Astrocyte (in vitro differentiated cells and primary cell): Measurements from ENCODE around the gene LMCD1. TPM values are rescaled to one million over a fixed set of nuclear protein-coding genes. Genes with fewer than 3 reads are reported as not detected.

ENCODE experiments used
- DNase-seq: peaks from one replicate; pipeline ENCODE4 v3.0.0-alpha.2; 2010; ENCODE audit warnings: low read depth
- FAIRE-seq: peaks from 2 replicates; lab custom pipeline; 2011; peaks lifted over from hg19 to GRCh38; lab: Jason Lieb, UNC
- H2AFZ ChIP-seq: 2 replicates; pipeline ENCODE4 v1.6.0; 2012; ENCODE audit warnings: low read depth, low read length, inconsistent platforms
- H3K27ac ChIP-seq: 2 replicates; pipeline ENCODE4 v1.5.1; 2011; ENCODE audit warnings: low read depth, low read length, inconsistent platforms
- H3K27me3 ChIP-seq: 2 replicates; pipeline ENCODE4 v1.6.0; 2011; ENCODE audit warnings: low read length, inconsistent platforms; ENCODE audit not compliant: insufficient read depth
- H3K36me3 ChIP-seq: 2 replicates; pipeline ENCODE4 v1.5.1; 2011; ENCODE audit warnings: low read length, inconsistent platforms; ENCODE audit not compliant: insufficient read depth
- H3K4me1 ChIP-seq: 2 replicates; pipeline ENCODE4 v1.5.1; 2011; ENCODE audit warnings: low read length, inconsistent platforms; ENCODE audit not compliant: insufficient read depth
- H3K4me2 ChIP-seq: 2 replicates; pipeline ENCODE4 v1.6.0; 2012; ENCODE audit warnings: low read length, inconsistent platforms
- H3K4me3 ChIP-seq: 2 replicates; pipeline ENCODE4 v1.5.1; 2011; ENCODE audit warnings: low read depth, mild to moderate bottlenecking, low read length, inconsistent platforms; ENCODE audit not compliant: insufficient read depth
- H3K79me2 ChIP-seq: 2 replicates; pipeline ENCODE4 v1.6.0; 2012; ENCODE audit warnings: mild to moderate bottlenecking, low read length, inconsistent platforms; ENCODE audit not compliant: insufficient read depth
- H3K9ac ChIP-seq: 2 replicates; pipeline ENCODE4 v1.6.0; 2012; ENCODE audit warnings: mild to moderate bottlenecking, low read length, inconsistent platforms
- H3K9me3 ChIP-seq: 2 replicates; pipeline ENCODE4 v1.5.1; 2012; ENCODE audit warnings: low read depth, mild to moderate bottlenecking, low read length, inconsistent platforms; ENCODE audit not compliant: insufficient read depth
- H4K20me1 ChIP-seq: 2 replicates; pipeline ENCODE4 v1.6.0; 2012; ENCODE audit warnings: low read length, inconsistent platforms; ENCODE audit not compliant: insufficient read depth
- H3K27ac Mint-ChIP-seq: one replicate; pipeline ENCODE4 v1.8.0; 2021; ENCODE audit warnings: mild to moderate bottlenecking, mixed read lengths; ENCODE audit not compliant: unreplicated experiment
- H3K27me3 Mint-ChIP-seq: one replicate; pipeline ENCODE4 v1.8.0; 2021; ENCODE audit warnings: low read depth, mixed read lengths; ENCODE audit not compliant: unreplicated experiment
- H3K36me3 Mint-ChIP-seq: one replicate; pipeline ENCODE4 v1.8.0; 2021; ENCODE audit warnings: low read depth, mixed read lengths; ENCODE audit not compliant: unreplicated experiment
- H3K4me1 Mint-ChIP-seq: one replicate; pipeline ENCODE4 v1.8.0; 2021; ENCODE audit warnings: low read depth, mixed read lengths; ENCODE audit not compliant: unreplicated experiment
- H3K4me3 Mint-ChIP-seq: one replicate; pipeline ENCODE4 v1.8.0; 2021; ENCODE audit warnings: mild to moderate bottlenecking, moderate library complexity, mixed read lengths; ENCODE audit not compliant: unreplicated experiment
- H3K9me3 Mint-ChIP-seq: one replicate; pipeline ENCODE4 v1.8.0; 2021; ENCODE audit warnings: mild to moderate bottlenecking, mixed read lengths; ENCODE audit not compliant: unreplicated experiment
- EZH2 ChIP-seq: IDR thresholded peaks from 2 replicates; pipeline ENCODE4 v1.6.1; 2012; ENCODE audit warnings: mild to moderate bottlenecking, low read length, inconsistent platforms; ENCODE audit not compliant: insufficient read depth
- total RNA-seq: library from RNA; stranded (reverse); gene quantifications from 2 replicates; pipeline ENCODE4 v1.2.1, GENCODE V29; 2021
- TF ChIP-seq, protein P1 (sequence below): IDR thresholded peaks from 2 replicates; pipeline ENCODE4 v1.5.1; 2011; ENCODE audit warnings: low read depth, mild to moderate bottlenecking, inconsistent platforms, low read length, moderate library complexity; ENCODE audit not compliant: insufficient read depth

Gene LMCD1
- total RNA-seq, 1 donor from 2014 or later, result 374 TPM

DNA sequence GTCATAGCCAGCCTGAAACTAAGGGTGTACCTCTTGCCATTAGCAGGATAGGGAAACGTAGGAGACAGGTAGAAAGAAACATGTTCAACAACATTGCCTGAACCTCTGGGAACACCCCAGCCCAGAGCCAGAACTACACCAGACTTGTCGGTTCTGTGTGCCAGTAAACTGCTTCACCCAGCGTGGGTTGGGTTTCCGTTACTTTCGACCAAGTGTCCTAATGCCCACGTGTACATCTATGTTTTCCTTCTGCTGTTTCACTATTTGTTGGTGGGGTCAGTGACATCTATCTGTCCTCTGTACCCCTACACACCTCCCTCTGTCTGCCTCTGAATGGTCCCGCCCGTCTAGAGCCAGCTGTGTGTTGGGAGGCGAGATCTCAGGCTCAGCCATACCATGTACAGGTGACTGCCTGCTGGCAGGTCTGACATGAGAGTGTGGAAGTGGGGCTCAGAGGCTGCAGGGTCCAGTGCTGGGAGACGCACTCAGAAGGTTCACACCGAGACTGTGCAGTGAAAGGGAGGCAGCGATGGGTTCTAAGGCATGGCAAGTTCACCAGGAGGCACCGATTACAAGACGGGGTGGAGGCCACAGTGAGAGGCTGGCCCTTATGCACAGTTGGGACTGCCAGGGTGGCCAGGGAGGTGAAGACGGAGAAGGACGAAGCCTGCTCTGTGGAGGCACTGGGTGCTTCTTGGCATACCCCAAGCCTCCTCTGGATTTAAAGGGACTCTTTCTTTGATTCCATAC is 106.6 kb downstream of the LMCD1 start:
- no peaks in the 10 kb centered on the region for H3K79me2 ChIP-seq
- H3K4me1 Mint-ChIP-seq, result peaks cover 16% of the 10 kb centered on the region
- no peak overlapping the region for H3K4me3 ChIP-seq
- no peaks in the 10 kb centered on the region for H3K9me3 Mint-ChIP-seq
- no peak for TF ChIP-seq EZH2
- TF ChIP-seq, protein P1, sequence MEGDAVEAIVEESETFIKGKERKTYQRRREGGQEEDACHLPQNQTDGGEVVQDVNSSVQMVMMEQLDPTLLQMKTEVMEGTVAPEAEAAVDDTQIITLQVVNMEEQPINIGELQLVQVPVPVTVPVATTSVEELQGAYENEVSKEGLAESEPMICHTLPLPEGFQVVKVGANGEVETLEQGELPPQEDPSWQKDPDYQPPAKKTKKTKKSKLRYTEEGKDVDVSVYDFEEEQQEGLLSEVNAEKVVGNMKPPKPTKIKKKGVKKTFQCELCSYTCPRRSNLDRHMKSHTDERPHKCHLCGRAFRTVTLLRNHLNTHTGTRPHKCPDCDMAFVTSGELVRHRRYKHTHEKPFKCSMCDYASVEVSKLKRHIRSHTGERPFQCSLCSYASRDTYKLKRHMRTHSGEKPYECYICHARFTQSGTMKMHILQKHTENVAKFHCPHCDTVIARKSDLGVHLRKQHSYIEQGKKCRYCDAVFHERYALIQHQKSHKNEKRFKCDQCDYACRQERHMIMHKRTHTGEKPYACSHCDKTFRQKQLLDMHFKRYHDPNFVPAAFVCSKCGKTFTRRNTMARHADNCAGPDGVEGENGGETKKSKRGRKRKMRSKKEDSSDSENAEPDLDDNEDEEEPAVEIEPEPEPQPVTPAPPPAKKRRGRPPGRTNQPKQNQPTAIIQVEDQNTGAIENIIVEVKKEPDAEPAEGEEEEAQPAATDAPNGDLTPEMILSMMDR, result no peak
- no peak overlapping the region for H3K9ac ChIP-seq
- H3K4me3 Mint-ChIP-seq, result no peak overlapping the region
- peaks cover 9% of the 10 kb centered on the region for H3K4me1 ChIP-seq
- H3K27ac Mint-ChIP-seq, result peak overlapping the region; percentile 73
- DNase-seq, result no peak
- no peak overlapping the region for H3K4me2 ChIP-seq
- no peak for FAIRE-seq
- H4K20me1 ChIP-seq, result no peaks in the 10 kb centered on the region
- H2AFZ ChIP-seq, result no peak overlapping the region
- no peaks in the 10 kb centered on the region for H3K36me3 ChIP-seq
- H3K9me3 ChIP-seq, result no peaks in the 10 kb centered on the region
- H3K36me3 Mint-ChIP-seq, result no peaks in the 10 kb centered on the region
- no peak overlapping the region for H3K27ac ChIP-seq
- no peaks in the 10 kb centered on the region for H3K27me3 ChIP-seq
- H3K27me3 Mint-ChIP-seq, result no peaks in the 10 kb centered on the region

DNA sequence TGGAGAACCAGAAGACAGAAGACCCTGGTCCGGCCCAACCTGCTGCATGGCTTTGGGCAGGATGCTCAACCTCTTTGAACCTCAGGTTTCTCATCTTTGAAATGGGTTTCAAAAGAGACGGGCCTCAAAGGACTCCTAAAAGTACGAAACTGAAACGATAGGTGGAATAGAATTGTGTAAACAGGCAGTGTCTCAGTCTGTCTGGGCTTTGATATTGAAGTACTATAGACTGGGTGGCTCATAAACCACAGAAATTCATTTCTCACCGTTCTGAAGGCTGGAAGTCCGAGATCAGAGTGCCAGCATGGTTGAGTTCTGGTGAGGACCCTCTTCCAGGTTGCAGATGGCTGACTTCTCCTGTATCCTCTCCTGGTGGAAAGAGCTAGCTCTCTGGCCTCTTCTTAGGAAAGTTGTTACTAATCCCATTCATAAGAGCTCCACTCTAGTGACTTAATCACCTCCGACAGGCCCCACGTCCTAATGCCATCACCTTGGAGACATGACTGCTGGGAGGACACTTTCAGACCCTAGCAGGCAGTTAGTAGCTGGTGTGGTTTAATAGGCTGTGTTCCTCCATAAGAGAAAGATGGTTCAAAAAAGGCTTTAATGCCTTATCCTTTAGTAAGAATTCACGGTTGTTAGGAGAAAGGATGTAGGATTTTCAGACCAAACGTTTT is 107.3 kb downstream of the LMCD1 start:
- Mint-ChIP-seq H3K9me3 (no peaks in the 10 kb centered on the region), H3K27ac (peak overlapping the region; percentile 34)
- DNase-seq, result no peak

More for the DNA sequence above, 107.3 kb downstream of the LMCD1 start:
- no peak for TF ChIP-seq EZH2
- TF ChIP-seq, protein P1, result no peak
- Histone ChIP-seq H3K36me3 (no peaks in the 10 kb centered on the region), H3K27ac (no peak overlapping the region), H3K27me3 (no peaks in the 10 kb centered on the region), H4K20me1 (no peaks in the 10 kb centered on the region), H3K4me2 (no peak overlapping the region), H3K9ac (no peak overlapping the region), H3K9me3 (no peaks in the 10 kb centered on the region), H3K4me1 (peaks cover 9% of the 10 kb centered on the region), H3K79me2 (no peaks in the 10 kb centered on the region), H2AFZ (no peak overlapping the region), H3K4me3 (no peak overlapping the region)
- no peaks in the 10 kb centered on the region for H3K27me3 Mint-ChIP-seq
- peaks cover 16% of the 10 kb centered on the region for H3K4me1 Mint-ChIP-seq
- FAIRE-seq, result no peak
- H3K36me3 Mint-ChIP-seq, result no peaks in the 10 kb centered on the region
- H3K4me3 Mint-ChIP-seq, result no peak overlapping the region
